Measurements from ENCODE around the gene TBC1D22A. TPM values are rescaled to one million over a fixed set of nuclear protein-coding genes. Genes with fewer than 3 reads are reported as not detected.

Gene TBC1D22A
- total and polyA plus RNA-seq, 2 experiments from 2014 or later = 9.6 to 13.3 TPM

DNA sequence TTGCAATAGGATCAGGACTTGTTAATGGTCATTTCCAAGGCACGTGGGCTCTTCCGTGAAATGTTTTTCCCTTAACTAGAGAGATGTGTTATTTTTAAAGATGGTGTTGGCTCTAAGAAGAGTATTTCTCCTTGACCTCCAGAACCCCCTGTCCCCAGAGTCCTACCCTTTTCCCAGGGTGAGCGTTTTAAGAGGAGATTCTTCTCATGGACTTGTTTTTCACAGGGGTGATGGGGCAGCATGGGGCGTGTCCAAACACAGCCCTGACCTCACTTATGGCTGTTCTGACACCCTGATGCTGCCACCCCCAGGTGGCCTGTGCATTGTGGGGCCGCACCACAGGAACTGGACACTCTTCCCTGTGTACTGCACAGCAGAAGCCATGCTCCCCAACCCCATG lies 335.7 kb downstream of the TBC1D22A start:
- no peak overlapping the region for H3K4me2 ChIP-seq
- no peaks in the 10 kb centered on the region for H3K36me3 ChIP-seq (ENCODE audit: insufficient read depth)
- no peaks in the 10 kb centered on the region for H3K79me2 ChIP-seq (replicated peaks; ENCODE audit: insufficient read depth)
- no peak overlapping the region for H3K27ac ChIP-seq (ENCODE audit: low read depth)
- no peak overlapping the region for H2AFZ ChIP-seq
- ATAC-seq = no peak
- TF ChIP-seq ZNF114 (CRISPR knock-in tag; IDR thresholded peaks at IDR 0.05) (no peak), STAT1 (IDR thresholded peaks at IDR 0.05; ENCODE audit: unreplicated experiment) (no peak), EZH2 (IDR thresholded peaks at IDR 0.05; ENCODE audit: low read depth, unreplicated experiment) (no peak), JUNB (IDR thresholded peaks at IDR 0.05; ENCODE audit: unreplicated experiment) (no peak), CREB1 (CRISPR knock-in tag; IDR thresholded peaks at IDR 0.05; ENCODE audit: low read depth) (no peak), ZNF331 (CRISPR knock-in tag; IDR thresholded peaks at IDR 0.05; ENCODE audit: low read depth) (no peak), EZH2phosphoT487 (IDR thresholded peaks at IDR 0.05; ENCODE audit: unreplicated experiment) (no peak), NANOG (IDR thresholded peaks at IDR 0.05; ENCODE audit: borderline replicate concordance) (no peak), POLR2AphosphoS5 (IDR thresholded peaks at IDR 0.05; ENCODE audit: low read depth) (no peak)
- TF ChIP-seq, protein P1, sequence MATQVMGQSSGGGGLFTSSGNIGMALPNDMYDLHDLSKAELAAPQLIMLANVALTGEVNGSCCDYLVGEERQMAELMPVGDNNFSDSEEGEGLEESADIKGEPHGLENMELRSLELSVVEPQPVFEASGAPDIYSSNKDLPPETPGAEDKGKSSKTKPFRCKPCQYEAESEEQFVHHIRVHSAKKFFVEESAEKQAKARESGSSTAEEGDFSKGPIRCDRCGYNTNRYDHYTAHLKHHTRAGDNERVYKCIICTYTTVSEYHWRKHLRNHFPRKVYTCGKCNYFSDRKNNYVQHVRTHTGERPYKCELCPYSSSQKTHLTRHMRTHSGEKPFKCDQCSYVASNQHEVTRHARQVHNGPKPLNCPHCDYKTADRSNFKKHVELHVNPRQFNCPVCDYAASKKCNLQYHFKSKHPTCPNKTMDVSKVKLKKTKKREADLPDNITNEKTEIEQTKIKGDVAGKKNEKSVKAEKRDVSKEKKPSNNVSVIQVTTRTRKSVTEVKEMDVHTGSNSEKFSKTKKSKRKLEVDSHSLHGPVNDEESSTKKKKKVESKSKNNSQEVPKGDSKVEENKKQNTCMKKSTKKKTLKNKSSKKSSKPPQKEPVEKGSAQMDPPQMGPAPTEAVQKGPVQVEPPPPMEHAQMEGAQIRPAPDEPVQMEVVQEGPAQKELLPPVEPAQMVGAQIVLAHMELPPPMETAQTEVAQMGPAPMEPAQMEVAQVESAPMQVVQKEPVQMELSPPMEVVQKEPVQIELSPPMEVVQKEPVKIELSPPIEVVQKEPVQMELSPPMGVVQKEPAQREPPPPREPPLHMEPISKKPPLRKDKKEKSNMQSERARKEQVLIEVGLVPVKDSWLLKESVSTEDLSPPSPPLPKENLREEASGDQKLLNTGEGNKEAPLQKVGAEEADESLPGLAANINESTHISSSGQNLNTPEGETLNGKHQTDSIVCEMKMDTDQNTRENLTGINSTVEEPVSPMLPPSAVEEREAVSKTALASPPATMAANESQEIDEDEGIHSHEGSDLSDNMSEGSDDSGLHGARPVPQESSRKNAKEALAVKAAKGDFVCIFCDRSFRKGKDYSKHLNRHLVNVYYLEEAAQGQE (IDR thresholded peaks at IDR 0.05; ENCODE audit: unreplicated experiment) = no peak
- TF ChIP-seq, protein P2, sequence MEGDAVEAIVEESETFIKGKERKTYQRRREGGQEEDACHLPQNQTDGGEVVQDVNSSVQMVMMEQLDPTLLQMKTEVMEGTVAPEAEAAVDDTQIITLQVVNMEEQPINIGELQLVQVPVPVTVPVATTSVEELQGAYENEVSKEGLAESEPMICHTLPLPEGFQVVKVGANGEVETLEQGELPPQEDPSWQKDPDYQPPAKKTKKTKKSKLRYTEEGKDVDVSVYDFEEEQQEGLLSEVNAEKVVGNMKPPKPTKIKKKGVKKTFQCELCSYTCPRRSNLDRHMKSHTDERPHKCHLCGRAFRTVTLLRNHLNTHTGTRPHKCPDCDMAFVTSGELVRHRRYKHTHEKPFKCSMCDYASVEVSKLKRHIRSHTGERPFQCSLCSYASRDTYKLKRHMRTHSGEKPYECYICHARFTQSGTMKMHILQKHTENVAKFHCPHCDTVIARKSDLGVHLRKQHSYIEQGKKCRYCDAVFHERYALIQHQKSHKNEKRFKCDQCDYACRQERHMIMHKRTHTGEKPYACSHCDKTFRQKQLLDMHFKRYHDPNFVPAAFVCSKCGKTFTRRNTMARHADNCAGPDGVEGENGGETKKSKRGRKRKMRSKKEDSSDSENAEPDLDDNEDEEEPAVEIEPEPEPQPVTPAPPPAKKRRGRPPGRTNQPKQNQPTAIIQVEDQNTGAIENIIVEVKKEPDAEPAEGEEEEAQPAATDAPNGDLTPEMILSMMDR (conservative IDR thresholded peaks at IDR 0.05; ENCODE audit: low read depth in 2 of 2) = no peak
- TF ChIP-seq, protein P3, sequence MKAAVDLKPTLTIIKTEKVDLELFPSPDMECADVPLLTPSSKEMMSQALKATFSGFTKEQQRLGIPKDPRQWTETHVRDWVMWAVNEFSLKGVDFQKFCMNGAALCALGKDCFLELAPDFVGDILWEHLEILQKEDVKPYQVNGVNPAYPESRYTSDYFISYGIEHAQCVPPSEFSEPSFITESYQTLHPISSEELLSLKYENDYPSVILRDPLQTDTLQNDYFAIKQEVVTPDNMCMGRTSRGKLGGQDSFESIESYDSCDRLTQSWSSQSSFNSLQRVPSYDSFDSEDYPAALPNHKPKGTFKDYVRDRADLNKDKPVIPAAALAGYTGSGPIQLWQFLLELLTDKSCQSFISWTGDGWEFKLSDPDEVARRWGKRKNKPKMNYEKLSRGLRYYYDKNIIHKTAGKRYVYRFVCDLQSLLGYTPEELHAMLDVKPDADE (IDR thresholded peaks at IDR 0.05) = no peak
- DNase-seq (ENCODE audit: low spot score) = no peak
- no peaks in the 10 kb centered on the region for H3K9me2 ChIP-seq (ENCODE audit: insufficient read depth)
- H3F3A ChIP-seq (replicated peaks; ENCODE audit: low read depth) = no peaks in the 10 kb centered on the region
- no peaks in the 10 kb centered on the region for H3K27me3 ChIP-seq (ENCODE audit: insufficient read depth)
- Mint-ChIP-seq H3K9me3 (peaks cover 9% of the 10 kb centered on the region), H3K27me3 (ENCODE audit: insufficient read depth, low read depth, poor library complexity) (peaks cover 8% of the 10 kb centered on the region), H3K36me3 (ENCODE audit: low read depth) (peaks cover 8% of the 10 kb centered on the region; the same call in 2 of the 3 replicates), H3K4me1 (peaks cover 31% of the 10 kb centered on the region), H3K27ac (no peak overlapping the region), H3K4me3 (no peak overlapping the region)
- no peak overlapping the region for H3K4me3 ChIP-seq
- peaks cover 10% of the 10 kb centered on the region for H3K4me1 ChIP-seq (ENCODE audit: insufficient read depth)
- 0 out of 2 replicates have a peak, but pooled peaks cover 4% of the 10 kb centered on the region for H4K20me1 ChIP-seq (replicated peaks; ENCODE audit: insufficient read depth)
